DOHH2 (cell line): Measurements from ENCODE around the gene MBOAT1.

ENCODE experiments used
- H3F3A ChIP-seq: fragments of 200-600 bp; sonication (generic), shearing (Covaris generic); 2 replicates; pipeline ENCODE4 v1.6.0; 2016; ENCODE audit warnings: antibody characterized with exemption, mild to moderate bottlenecking; ENCODE audit not compliant: control insufficient read depth, insufficient read depth
- H3K27ac ChIP-seq: fragments of 200-600 bp; sonication (generic); 2 replicates; pipeline ENCODE4 v1.5.1; 2014; ENCODE audit warnings: low read depth, mild to moderate bottlenecking, low read length, moderate library complexity
- H3K27me3 ChIP-seq: fragments of 200-600 bp; sonication (generic); 2 replicates; pipeline ENCODE4 v1.6.1; 2014; ENCODE audit warnings: mild to moderate bottlenecking, low read length, mixed read lengths; ENCODE audit not compliant: control insufficient read depth
- H3K36me3 ChIP-seq: fragments of 200-600 bp; sonication (generic); 2 replicates; pipeline ENCODE4 v1.6.1; 2014; ENCODE audit warnings: mild to moderate bottlenecking, low read length, moderate library complexity, mixed read lengths; ENCODE audit not compliant: control insufficient read depth
- H3K4me1 ChIP-seq: fragments of 200-600 bp; sonication (generic); 2 replicates; pipeline ENCODE4 v1.6.1; 2014; ENCODE audit warnings: mild to moderate bottlenecking, low read length, mixed read lengths; ENCODE audit not compliant: control insufficient read depth
- H3K4me2 ChIP-seq: fragments of 200-600 bp; sonication (generic); 2 replicates; pipeline ENCODE4 v1.6.0; 2014; ENCODE audit warnings: mild to moderate bottlenecking, low read length, moderate library complexity
- H3K4me3 ChIP-seq: fragments of 200-600 bp; sonication (generic); 2 replicates; pipeline ENCODE4 v1.5.1; 2014; ENCODE audit warnings: mild to moderate bottlenecking, low read length, mixed read lengths
- H3K79me2 ChIP-seq: fragments of 200-600 bp; sonication (generic); 2 replicates; pipeline ENCODE4 v1.6.1; 2014; ENCODE audit warnings: mild to moderate bottlenecking, low read length, mixed read lengths; ENCODE audit not compliant: control insufficient read depth
- H3K9me2 ChIP-seq: fragments of 200-600 bp; sonication (generic); replicated peaks from 2 replicates; pipeline ENCODE4 v1.6.1; 2014; ENCODE audit warnings: mild to moderate bottlenecking, low read length, mixed read lengths; ENCODE audit not compliant: control insufficient read depth
- H3K9me3 ChIP-seq: fragments of 200-600 bp; sonication (generic); 2 replicates; pipeline ENCODE4 v1.6.1; 2014; ENCODE audit warnings: antibody characterized with exemption, low read length, mixed read lengths; ENCODE audit not compliant: control insufficient read depth, insufficient read depth
- H4K20me1 ChIP-seq: fragments of 200-600 bp; sonication (generic); 2 replicates; pipeline ENCODE4 v1.6.0; 2014; ENCODE audit warnings: low read depth, mild to moderate bottlenecking, antibody characterized with exemption, low read length, moderate library complexity; ENCODE audit not compliant: control insufficient read depth, insufficient read depth
- CTCF ChIP-seq: fragments of 200-600 bp; sonication (generic); IDR thresholded peaks from one replicate; pipeline ENCODE4 v1.5.1; 2014; ENCODE audit warnings: antibody characterized with exemption, mild to moderate bottlenecking, low read depth, low read length; ENCODE audit not compliant: poor library complexity, severe bottlenecking
- EZH2phosphoT487 ChIP-seq: fragments of 200-600 bp; sonication (generic); IDR thresholded peaks from 2 replicates; pipeline ENCODE4 v1.6.1; 2017; ENCODE audit warnings: borderline replicate concordance, mild to moderate bottlenecking, antibody characterized with exemption, low read length, moderate library complexity, mixed read lengths

The MBOAT1 gene

GRCh38 chr6:20238688-20239587, 26.7 kb upstream of the MBOAT1 start:
- H3K4me1 ChIP-seq = no peaks in the 10 kb centered on the region
- H3K79me2 ChIP-seq = no peaks in the 10 kb centered on the region
- no peaks in the 10 kb centered on the region for H3K9me2 ChIP-seq
- H3K27ac ChIP-seq = no peak overlapping the region
- no peak overlapping the region for H3K4me2 ChIP-seq
- no peaks in the 10 kb centered on the region for H3K27me3 ChIP-seq
- H3K4me3 ChIP-seq = no peak overlapping the region
- H4K20me1 ChIP-seq = no peaks in the 10 kb centered on the region
- H3K9me3 ChIP-seq = no peaks in the 10 kb centered on the region
- TF ChIP-seq CTCF (no peak), EZH2phosphoT487 (no peak)
- no peaks in the 10 kb centered on the region for H3K36me3 ChIP-seq
- H3F3A ChIP-seq = no peaks in the 10 kb centered on the region

- Histone ChIP-seq H3K27ac (no peak overlapping the region), H4K20me1 (no peaks in the 10 kb centered on the region), H3K27me3 (no peaks in the 10 kb centered on the region), H3K4me1 (no peaks in the 10 kb centered on the region), H3K4me2 (no peak overlapping the region), H3K79me2 (no peaks in the 10 kb centered on the region), H3F3A (no peaks in the 10 kb centered on the region), H3K36me3 (no peaks in the 10 kb centered on the region), H3K9me3 (no peaks in the 10 kb centered on the region), H3K9me2 (no peaks in the 10 kb centered on the region), H3K4me3 (no peak overlapping the region)
- TF ChIP-seq CTCF (no peak), EZH2phosphoT487 (no peak)
Observed at GRCh38 chr6:20237677-20238460, 25.6 kb upstream of the MBOAT1 start.

DNA sequence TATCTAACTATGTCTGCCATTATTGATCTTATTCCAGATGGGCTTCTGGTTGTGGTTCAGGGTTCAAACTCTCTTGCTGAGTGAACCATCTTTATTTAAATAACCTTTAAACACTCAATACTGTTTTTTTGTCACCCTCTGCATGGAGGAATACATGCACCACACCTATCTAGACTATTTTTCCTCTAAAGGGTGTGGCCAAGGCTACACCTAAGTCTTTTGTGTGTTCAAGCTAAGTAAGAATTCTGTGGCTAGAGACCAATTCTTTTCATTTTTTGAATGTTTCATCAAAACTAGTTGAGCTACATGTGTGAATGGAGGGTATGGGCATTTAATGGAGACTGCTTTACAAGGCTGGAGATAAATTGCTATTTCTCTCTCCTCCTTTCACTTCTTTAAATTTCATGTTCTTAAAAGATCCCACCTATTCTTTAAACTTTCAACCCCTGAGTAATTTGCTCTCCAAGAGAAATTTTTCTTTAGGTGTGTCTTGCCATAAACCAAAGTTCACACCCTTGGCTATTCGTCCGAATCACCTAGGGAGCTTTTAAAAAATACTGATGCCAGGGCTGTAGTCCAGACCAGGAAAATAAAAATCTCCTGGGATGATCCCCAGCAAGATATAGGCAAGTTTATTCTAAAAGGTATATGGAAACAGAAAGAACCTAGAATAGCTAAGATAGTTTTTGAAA, 24.8 kb upstream of the MBOAT1 start:
- Histone ChIP-seq H3K27ac (no peak overlapping the region), H3K4me3 (no peak overlapping the region), H3K27me3 (no peaks in the 10 kb centered on the region), H3K4me1 (no peaks in the 10 kb centered on the region), H3K4me2 (no peak overlapping the region), H4K20me1 (no peaks in the 10 kb centered on the region), H3K36me3 (no peaks in the 10 kb centered on the region), H3K9me2 (no peaks in the 10 kb centered on the region), H3F3A (no peaks in the 10 kb centered on the region), H3K9me3 (no peaks in the 10 kb centered on the region), H3K79me2 (no peaks in the 10 kb centered on the region)
- TF ChIP-seq EZH2phosphoT487 (no peak), CTCF (no peak)
